NCI-H82 (cell line): Measurements from ENCODE around the gene ITPKB.

ENCODE experiments used
- DNase-seq: peaks from one replicate; lab custom pipeline; 2025; lab: John Stamatoyannopoulos, UW

The ITPKB gene

GRCh38 chr1:226637147-226637935 is 101.7 kb downstream of the ITPKB start:
- DNase-seq: peak; percentile 69

- no peak for DNase-seq
These were observed 102.3 kb downstream of the ITPKB start for GRCh38 chr1:226636847-226637096.

DNA sequence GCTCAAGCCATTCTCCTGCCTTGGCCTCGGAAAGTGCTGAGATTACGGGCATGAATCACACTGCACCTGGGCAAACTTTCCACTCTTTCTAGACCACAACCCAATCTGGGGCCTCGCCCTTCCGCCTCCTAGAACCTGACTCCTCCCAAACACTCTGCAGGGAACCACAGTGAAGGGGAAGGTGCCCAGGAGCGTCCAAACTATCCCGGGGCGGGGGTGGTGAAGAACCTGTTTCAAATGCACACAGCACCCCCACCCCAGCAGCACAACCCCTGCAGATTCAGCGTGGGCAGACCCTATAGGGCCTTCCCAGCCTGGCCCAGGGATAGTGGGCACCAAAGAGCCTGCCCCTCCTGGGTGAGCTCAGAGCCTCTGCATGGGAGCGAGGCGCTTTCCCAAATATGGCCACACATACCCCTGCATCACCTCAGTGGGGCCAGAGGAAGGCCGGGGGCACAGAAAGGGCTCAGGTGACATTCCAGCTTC is 103.6 kb downstream of the ITPKB start:
- DNase-seq: no peak

GRCh38 chr1:226634611-226635246 is 104.4 kb downstream of the ITPKB start:
- no peak for DNase-seq

GRCh38 chr1:226634166-226634588 is 104.9 kb downstream of the ITPKB start:
- peak; percentile 90 for DNase-seq

GRCh38 chr1:226633541-226634165 is 105.4 kb downstream of the ITPKB start:
- no peak for DNase-seq

DNA sequence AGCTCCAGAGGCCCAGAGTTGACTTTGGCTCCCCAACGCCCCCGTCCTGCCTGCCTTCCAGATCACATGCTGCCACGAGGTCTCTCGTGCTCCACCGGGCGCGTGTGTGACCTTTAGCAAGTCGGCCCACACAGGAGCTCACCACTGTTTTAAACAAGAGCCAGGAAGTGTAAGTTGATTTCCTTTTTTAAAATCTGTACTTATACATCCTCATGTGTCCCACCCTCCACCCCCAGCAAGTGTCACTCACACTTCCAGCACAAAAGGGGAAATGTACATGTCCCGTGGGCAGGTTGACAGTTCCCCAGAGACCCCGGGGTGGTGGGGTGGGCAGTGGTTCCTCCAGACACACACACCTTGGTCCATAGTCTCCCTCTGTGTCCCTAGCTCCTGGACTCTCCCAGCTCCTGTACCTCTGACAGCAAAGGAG is 106.1 kb downstream of the ITPKB start:
- DNase-seq: no peak

- no peak for DNase-seq
These were observed 106.8 kb downstream of the ITPKB start for GRCh38 chr1:226632169-226632879.

GRCh38 chr1:226631229-226632000 is 107.7 kb downstream of the ITPKB start:
- DNase-seq: no peak

DNA sequence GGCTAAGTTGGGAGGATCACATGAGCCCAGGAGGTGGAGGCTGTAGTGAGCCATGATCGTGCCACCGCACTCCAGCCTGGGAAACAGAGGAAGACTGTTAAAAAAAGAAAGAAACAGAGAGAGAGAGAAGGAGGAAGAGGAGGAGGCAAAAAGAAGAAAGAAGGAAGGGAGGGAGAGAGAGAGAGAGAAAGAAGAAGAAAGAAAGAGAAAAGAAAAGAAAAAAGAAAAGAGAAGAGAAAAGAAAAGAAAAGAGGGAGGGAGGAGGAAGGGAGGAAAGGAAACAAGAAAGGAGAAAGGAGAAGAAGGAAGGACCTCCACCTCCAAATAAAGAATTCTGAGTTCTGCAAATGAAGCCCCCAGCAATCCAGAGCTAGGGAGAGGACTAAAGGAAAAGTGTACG is 108.5 kb downstream of the ITPKB start:
- DNase-seq: no peak

DNA sequence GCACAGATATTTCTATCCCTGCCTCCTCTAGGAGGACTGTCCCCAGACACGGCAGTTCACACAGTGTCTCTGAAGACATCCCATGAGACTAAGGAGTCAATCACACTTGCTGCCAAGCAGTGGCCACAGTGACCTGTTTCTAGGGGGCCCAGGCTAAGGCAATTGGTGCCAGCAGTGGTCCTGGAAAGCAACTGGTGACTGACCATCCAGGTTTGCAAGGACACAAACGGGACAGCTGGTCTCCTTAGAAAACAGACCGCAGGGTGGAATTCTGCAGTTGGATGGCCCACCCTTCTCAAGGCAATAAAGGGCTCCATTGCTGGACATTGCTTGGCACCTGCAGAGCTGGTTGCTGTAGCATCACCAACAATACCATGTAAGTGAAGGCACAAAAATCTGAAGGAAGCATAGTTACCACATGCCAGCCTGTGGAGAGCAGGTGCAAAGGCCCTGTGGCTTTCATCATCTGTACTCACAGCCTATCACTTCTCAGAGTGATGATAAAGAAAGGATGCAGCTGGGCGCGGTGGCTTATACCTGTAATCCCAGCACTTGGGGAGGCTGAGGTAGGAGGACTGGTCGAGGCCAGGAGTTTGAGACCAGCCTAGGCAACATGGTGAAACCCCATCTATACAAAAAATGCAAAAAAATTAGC is 109.1 kb downstream of the ITPKB start:
- DNase-seq: no peak

DNA sequence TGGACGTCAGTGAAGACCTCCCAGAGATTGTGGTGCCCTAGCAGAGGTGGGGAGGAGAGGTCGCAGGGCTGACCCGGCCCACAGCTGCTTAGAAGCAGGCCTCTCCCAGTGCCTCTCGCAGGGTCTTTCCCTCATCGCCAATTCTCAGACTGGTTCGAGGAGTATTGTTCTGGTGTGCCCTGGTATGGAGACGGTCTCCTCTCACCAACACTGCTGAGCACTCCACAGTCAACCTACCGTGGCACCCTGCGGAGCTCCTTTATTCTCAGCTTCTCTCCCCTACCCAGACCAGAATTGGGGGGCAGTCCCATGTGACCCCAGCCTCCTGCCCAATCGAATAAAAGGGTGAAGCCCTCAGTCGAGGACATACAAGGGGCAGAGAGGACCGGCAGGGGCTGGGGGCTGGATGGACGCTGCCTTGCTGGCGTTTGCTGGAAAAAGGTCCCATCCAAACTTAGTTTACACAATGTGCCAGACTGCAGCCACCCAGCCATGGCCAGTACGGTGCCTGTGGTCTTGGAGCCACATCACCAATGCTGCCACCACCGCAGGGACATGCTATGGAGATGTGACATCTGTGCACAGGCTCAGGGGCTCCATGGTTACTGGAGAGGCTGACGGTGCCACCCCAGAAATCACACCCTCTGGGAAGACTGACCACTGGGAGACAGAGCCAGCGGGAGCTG is 109.7 kb downstream of the ITPKB start:
- DNase-seq: no peak

DNA sequence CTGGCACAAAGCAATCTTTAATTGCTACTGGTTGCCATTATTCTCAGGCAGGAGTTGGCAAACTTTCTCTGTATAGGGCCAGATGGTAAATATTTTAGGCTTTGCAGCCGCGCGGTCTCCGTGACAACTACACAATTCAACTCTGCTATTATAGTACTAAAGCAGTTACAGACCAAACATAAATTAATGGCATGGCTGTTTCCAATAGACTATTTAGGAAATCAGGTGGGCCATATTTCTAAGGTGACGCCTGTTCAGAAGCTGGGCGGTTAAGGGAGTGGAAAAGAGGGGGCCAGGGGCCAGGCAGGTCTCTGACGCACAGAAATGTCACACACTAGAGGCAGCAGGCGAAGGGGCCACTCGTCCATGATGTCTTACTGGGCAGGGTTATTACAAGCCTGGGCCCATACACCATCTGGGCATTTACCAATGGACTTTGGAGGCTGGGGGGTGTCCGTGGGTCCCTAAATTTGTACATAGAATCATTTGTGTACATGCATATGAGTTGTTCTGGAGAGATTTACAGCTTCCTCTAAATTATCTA is 110.4 kb downstream of the ITPKB start:
- no peak for DNase-seq

GRCh38 chr1:226627924-226628611 is 111.0 kb downstream of the ITPKB start:
- no peak for DNase-seq

GRCh38 chr1:226627050-226627755 is 111.9 kb downstream of the ITPKB start:
- DNase-seq: no peak

GRCh38 chr1:226626577-226626956 is 112.5 kb downstream of the ITPKB start:
- DNase-seq: peak; percentile 77

- DNase-seq: no peak
These were observed 113.1 kb downstream of the ITPKB start for GRCh38 chr1:226625832-226626576.

DNA sequence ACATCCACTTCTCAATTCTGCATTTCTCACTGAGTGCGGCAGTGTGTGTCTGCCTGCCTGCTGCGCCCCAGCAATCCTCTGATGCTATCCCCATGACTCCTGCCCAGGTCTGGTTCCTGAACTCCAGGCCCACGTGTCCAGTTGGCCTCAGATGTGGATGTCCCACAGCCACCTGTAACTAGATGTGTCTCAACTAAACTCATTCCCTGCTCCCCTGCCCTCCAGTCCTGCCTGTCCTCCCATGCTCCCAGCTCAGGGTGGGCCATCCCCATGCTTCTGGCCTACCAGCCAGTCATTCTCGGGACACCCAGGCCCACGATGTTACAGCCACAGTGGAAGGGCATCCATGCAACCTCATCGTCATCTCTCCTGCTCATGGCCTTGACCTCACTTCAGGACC is 113.8 kb downstream of the ITPKB start:
- no peak for DNase-seq
